Measurements from ENCODE around the gene NTM.

The NTM gene

DNA sequence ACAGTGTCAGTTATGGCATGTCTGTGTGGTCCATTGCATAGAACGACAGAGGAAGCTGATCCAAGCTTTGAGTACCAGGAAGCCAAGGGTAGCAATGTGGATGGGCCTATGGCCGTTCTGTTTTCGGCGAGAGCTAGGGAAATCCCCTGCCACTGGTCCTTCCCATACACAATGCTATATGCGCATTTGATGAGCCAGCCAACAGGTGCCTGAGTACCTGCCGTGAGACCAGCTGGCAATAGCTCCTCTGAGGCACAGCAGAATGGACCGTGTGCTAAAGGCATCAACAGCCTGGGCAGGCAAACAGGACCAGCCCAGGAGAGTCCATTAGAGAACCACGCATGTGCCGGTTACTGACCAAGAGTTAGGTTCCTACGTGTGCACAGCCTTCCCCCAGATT, 753.0 kb downstream of the NTM start:
- in situ Hi-C loops (cut with MboI; ENCODE audit: low sequenced_read_pairs), result no loop called here

DNA sequence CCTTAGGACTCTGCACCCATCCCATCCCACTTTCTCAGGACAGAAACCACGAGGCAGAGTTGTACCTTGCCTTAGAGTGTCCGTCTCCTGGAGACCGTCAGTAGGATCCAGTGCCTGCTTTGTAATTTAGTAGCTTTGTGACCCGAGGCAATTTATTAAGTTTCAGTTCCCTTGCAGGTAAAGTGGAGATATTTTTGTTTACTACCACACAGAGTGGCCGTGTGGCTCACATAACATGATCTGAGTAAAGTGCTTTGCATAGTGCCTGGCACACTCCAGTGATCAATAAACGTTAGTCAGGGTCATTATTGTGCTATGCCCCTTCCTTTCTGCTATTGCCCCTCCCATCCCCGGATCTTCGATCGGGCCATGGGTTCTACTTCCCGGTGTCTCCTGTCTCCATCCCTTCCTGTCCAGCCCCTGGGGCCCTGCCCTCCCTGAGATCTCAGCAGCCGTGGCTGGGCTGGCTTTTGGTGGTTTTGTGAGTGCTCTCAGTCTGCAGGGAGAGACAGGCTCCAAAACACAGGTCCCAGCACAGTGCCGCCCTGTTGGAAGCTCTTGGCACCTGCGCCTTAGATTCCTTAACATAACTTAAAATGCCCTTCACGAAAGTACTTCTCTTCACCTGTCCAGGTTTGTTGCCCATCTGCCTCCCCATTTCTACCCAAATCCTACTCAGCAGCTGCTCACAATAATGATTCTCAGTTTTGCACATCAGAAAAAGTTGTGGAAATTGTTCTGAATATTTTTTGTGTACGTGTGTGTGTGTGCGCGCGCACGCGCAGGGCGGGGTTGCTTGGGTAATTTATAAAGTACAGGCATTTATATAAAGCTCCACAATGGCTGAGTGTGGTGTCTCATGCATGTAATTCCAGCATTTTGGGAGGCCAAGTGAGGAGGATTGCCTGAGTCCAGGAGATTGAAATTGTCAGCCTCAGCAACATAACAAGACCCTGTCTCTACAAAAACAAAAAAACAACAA, 753.7 kb downstream of the NTM start:
- in situ Hi-C loops (cut with MboI; ENCODE audit: low sequenced_read_pairs), result no loop called here

DNA sequence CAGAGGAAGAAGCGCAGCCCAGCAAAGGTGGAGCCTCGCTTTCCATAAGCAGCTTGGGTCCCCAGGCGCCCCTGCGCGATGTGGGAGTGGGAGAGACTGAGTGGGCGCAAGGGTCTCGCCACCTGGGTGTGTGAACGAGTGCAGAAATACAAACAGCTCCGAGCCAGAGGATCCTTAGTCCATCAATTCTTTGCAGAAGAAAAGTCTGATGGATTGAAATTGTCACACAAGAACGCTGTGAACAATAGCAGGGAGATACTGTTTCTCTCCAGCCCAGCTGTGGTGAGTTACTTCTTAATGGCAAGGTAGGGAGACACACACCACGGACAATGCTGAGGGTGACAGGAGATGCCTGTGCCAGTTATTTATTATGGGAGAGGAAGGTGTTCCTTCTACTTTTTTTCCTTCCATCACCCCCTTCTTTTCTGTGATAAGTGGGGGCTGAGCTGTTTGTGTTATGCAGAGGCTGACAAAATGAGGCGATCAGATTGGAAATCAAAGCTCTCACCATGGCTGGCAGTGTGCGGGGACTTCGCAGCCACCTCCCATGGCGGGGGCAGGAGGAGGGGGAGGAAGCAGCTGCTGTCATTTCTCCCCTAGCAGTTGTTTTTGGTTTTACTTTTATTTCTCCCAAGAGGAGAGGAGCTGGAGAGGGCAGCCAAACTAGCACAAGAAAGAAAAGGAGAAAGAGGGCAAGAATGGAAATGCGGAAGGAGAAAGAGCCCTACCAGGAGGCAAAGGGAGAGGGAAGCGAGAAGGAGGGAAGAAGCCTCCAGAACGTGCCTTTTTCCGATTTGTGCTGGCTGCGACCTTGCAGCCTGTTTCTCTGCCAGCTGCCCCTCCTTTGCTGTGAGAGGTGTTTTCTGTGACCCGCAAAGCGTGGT, 755.8 kb downstream of the NTM start:
- in situ Hi-C loops (cut with MboI; ENCODE audit: low sequenced_read_pairs), result no loop called here

DNA sequence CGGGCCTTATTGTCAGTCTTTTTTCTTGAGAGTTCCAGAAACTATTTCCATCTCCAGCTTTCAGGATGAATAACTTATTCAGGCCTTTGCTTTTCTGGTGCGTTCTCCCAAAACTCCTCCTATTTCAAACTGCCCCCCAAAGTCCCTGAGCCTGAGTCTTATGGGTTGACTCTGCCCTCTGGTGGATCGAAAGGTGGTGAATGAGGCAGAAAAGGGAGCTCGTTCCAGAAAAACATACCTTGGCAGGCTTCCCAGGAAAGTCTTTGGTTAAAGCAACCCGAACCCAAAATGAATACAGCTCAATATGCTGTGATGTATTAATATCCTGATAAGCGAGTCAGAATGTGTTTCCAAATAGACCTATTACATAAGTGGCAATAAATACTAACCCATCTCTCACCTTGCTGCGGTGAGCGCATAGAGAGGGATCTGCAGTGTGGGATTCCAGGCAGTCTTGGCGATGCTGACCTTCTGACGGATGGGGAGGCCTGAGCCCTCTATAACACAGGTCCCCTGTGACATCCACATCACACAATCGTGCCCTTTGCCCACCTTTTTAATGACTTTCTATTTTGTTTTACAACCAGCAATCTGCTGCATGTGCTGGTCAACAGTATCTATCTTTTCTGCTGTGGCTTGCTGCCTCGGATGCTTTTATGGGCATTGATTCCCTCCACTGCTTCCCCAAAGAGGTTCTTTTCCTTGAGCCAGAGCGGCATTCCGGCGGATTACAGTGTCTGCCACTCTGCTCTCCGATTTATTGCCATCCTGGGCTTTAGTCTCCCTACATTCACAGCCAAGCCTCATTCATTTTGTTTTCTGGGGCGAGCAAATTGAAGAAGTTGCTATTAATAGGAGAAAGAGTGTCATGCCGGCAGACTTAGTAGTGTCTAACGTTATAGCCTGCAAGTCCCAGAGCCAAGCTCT, 756.8 kb downstream of the NTM start:
- in situ Hi-C loops (cut with MboI; ENCODE audit: low sequenced_read_pairs), result no loop called here

DNA sequence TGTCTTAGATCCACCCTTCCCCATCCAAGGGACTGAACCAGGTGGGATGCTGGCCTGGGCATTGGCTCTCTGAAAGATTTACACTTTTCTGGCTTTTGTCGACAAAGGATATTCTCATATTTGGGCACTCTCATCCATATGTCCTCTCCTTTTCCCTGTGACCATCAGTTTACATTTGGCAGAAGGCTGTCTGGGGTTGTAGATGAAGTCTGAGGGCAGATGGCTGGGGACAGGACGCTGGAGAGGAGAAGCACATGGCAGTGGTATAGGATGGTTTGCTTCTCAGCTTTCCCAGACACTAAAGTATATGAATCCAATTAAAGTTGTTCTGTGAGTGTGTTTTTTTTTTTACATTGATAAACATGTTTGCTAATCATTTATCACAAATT, 757.5 kb downstream of the NTM start:
- in situ Hi-C loops (cut with MboI; ENCODE audit: low sequenced_read_pairs), result no loop called here

DNA sequence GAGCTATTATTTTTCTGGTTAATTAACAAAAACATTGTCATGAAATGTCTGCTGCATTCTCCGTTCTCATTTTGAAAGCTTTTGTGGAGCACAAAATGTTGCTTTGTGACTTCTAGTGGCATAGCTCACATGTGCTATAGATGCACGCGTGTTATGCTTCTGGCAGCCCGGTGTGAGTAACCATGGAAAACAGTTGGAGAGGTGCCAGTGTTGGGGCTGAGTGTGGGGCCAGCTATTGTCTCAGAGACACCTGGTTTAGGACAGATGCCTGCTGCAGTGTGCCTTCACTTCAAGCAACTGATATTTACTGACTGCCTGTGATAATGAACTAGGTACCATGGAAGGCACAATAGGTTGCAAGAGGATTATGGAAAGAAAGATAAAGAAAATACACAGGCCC, 760.6 kb downstream of the NTM start:
- in situ Hi-C loops (cut with MboI; ENCODE audit: low sequenced_read_pairs), result no loop called here

DNA sequence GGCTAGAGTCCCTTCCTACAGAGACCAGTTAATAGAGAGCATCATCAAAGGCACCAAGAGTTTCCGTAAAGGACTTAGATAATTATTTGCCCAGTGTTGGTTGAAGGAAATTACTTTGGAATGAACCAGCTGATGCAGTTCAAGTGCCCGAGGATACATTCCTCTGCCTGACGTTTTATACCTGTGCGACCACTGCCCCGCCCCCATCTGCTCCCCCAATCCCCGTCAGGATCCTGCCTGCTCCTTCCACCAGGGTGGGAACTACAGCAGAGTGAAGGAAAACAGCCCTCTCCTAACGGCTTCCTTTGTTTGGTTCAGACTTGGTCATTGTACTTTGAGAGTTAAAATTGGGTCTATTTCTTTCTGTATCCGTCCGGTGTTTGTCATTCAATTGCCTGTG, 761.5 kb downstream of the NTM start:
- in situ Hi-C loops (cut with MboI; ENCODE audit: low sequenced_read_pairs), result no loop called here

DNA sequence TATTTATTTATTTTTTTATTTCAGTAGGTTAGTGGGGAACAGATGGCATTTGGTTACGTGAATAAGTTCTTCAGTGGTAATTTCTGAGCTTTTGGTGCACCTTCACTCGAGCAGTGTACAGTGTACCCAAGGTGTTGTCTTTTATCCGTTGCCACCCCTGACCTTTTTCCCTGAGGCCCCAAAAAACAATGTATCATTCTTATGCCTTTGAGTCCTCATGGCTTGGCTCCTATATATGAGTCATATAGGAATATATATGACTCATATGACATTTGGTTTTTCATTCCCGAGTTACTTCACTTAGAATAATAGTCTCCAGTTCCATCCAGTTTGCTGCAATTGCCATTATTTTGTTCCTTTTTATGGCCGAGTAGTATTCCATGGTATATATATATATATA, 763.9 kb downstream of the NTM start:
- in situ Hi-C loops (cut with MboI; ENCODE audit: low sequenced_read_pairs), result no loop called here

DNA sequence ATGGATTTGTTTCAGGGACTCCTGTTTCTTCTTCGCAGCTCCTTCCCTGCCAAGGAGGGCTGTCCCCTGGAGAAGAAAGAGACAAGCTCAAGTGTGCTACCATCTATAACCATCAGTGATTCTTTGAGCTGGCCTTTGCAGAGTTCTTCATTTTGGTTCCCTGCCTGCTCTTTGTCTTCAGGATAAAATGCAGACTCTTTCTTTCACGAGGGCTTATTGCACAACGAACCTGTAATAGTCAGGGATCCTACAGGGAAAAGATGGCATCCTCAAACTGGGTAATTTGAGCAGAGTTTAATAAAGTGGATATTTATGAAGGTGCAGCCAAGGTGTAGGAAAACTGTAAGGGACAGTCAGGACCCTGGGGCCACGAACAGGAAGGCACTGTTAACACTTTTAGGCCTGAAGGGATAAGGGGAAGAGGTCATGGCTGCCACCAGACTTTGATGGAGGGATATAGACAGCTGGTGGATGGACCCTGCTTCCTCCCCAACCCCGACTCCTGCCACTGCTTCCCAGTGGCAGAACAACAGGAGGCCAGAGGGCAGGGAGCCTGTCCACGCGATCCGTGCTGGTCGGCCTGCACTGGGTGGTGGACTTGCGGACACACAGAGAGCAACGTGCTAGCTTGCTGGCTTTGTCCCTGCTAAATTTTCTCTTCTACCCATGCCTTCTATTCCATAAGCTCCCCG, 767.0 kb downstream of the NTM start:
- in situ Hi-C loops (cut with MboI; ENCODE audit: low sequenced_read_pairs), result no loop called here

DNA sequence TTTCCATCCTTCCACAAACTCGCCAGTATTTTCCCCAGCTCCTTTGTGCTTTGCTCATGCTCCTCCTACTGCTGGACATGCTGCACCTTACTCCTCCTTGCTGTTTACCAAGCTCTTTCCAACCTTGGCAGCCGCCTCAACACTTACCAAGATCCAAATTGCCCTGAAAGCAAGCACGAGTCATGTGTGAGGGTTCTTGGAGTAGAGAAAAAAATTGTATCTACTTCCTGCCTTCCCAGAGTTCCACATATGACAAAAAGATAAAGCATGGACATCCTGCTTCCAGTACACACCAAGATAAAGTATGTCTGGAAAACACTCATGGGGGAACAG, 767.5 kb downstream of the NTM start:
- in situ Hi-C loops (cut with MboI; ENCODE audit: low sequenced_read_pairs), result no loop called here

DNA sequence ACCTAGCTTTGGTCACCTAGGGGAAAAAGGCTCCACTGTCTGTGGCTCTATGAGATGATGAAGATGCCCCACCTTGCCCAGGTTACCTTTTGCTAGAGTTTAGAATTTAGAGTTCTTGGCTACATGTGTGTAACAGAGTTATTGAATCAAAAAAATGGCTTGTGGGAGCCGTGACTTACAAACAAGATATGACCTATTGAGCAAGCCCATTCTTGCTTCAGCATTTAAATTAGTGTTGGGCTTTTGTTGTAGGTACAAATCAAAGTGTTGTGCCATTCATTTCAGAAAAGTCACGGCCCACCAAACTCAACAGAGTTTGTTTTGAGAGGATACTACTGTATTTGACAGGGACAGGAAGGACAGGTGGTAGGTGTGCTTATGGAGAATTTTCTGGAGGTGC, 768.8 kb downstream of the NTM start:
- in situ Hi-C loops (cut with MboI; ENCODE audit: low sequenced_read_pairs), result no loop called here

DNA sequence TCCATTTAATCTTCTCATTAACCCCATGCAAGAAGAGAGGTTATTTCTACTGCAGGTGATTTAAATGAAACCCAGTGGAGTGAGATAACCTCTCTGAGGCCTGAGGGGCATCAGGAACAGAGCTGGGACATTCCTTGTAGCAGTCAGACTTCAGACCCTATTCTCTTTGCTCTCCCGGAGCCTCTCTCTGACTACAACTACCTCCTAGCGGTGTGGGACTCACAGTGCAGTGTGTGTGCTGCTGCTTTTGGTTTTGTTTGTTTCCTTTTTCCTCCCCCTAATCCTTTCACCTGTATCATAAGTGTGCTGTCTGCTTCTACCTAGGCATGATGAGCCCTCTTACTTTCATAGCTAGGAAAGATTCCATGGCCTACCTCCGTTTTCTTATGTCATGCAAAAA, 769.6 kb downstream of the NTM start:
- in situ Hi-C loops (cut with MboI; ENCODE audit: low sequenced_read_pairs), result no loop called here

DNA sequence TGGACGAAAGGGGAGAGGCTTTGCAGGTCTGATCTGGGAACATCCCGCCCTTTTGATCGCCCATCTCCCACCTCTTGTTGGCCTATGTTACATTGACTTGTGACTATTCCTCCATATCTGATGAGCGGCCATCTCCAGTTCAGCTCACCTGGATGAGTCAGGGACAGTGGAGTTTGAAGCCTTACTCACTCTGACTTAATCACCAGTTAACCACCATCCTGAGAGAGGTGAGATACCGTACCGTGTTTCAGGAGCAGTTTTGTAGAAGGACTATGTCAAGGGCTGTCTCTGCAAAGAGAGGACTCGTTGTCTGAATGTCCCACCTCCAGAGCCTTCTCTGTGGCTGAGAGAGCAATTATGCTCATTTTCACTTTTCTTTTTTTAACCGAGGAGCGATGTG, 771.7 kb downstream of the NTM start:
- in situ Hi-C loops (cut with MboI; ENCODE audit: low sequenced_read_pairs), result no loop called here

DNA sequence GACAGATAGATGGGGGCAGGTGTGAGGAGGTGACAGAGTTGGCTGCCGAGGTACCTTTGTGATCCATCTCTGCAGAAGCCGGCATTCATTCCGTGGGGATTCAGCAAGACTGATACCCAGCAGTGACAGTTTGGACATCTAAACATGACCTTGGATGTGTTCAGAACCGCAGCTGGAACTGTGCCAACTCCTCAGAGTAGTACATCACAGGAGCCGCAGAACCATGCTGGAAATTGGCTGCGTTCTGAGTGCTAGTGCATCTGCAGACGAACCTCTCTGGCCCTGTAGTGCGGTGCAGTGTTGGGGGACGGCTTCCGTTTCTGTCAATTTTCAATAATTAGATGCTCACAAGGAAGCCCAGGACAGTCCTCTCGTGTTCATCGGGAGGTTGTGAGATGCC, 772.1 kb downstream of the NTM start:
- in situ Hi-C loops (cut with MboI; ENCODE audit: low sequenced_read_pairs), result no loop called here

DNA sequence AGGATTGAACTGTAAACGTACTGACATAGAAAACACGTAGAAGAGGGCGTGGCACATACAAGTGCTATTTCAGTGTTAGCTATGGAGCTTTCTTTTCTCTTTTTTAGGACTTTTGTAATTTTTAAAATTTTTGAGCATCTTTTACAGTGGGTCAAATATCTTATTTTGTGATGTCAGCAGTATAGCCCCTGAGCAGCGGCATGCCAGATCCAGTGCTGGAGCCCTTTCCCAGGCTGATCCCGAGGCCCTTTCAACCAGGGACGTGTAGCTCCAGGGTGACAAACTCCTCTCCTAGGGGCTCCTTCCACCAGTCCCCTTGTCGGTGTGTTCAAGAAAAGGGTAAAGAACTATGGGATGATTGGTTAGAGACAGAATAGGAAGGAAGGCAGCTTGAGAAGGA, 777.0 kb downstream of the NTM start:
- in situ Hi-C loops (cut with MboI; ENCODE audit: low sequenced_read_pairs), result no loop called here

DNA sequence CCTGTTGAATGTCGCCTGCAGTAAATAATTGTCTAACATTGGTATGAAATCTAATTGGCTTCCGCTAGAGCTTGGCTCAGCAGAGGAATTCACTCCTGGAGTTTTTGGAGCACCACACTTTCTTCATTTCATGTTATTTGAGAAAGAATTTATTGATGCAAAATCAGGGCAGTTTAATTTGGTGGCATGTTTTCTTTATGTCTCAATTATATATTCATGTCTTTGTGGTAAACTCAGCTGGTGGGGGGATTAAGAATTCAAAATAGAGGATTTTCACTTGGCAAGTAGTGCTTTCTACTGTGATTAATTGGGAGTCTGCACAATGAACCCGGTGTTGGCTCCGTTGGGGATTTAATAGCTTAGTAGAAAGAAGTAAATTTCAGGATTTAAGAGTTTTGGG, 784.4 kb downstream of the NTM start:
- in situ Hi-C loops (cut with MboI; ENCODE audit: low sequenced_read_pairs), result no loop called here

DNA sequence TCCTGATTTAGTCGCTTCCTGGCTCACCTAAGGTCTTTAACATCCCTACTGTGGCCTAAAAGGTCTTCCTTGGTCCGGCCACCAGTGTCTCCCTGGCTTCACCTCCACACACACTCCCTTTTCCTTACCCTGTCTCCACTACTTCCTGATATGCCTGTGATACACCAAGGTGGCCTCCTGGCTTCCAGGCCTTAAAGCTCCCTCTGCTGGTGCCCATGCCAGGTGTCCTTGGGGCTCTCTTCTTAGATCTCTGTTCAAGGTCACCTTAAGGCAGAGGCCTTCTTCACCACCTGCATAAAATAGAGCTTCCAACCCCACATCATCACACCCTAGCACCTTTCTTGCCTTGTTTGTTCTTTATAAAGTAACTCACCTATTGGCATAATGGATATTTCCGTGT, 787.7 kb downstream of the NTM start:
- in situ Hi-C loops (cut with MboI; ENCODE audit: low sequenced_read_pairs), result no loop called here

DNA sequence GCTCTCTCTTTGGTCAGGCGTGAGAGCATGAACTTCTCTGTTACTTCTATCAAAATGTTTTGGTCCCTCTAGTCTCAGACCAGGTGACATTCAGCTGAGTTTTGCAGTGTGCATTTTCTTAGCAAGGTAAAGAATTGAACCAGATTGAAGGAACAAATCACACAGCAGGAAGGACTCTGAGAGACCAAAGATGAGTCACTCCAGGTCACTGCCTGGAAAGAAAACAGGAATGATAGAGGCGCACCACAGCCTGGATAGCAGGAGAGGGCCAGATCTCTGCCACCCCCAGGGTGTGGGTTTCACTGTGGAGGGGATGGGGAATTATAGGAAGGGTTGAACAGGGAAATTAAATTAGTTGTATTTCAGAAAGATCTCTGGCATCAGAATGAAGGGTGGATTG, 788.3 kb downstream of the NTM start:
- in situ Hi-C loops (cut with MboI; ENCODE audit: low sequenced_read_pairs), result no loop called here

DNA sequence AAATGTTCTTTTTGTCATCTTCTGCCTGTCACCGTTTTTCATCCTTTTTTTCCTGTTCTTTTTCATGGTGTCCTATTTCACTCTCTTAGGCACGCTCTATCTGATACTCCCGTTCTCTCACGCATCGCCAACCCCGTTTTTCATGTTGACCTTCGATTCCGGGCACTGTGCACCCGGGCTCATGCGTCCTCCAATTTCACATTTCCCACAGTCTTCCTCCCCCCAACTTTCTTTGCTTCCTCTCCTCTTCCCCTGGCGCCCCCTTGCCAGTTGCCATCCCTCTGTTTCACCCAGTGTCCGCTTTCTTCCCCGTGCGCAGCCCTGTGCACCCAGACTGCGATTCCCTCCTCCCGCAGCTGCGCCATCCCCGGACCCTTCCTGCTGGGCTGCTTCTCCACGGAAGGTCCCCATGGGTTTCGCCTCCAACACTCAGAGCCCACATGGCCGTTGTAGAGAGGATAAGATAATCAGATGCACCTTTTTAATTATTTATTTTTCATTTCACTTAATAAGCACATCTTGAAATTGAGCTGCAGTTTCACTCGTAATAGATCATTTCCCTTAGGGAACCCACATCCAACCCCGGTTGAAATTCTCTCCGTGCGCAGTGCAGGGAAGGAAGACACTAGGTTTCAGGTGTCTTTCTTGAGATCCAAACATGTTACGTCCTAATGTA, 791.1 kb downstream of the NTM start:
- in situ Hi-C loops (cut with MboI; ENCODE audit: low sequenced_read_pairs), result no loop called here
